ENCODE results near the gene GOLGA6B.
"Not testable (repeated sequence)": the region's sequence is repeated elsewhere in the genome, so short reads cannot be mapped to it uniquely, and the experiment has no call there.

The GOLGA6B gene, protein sequence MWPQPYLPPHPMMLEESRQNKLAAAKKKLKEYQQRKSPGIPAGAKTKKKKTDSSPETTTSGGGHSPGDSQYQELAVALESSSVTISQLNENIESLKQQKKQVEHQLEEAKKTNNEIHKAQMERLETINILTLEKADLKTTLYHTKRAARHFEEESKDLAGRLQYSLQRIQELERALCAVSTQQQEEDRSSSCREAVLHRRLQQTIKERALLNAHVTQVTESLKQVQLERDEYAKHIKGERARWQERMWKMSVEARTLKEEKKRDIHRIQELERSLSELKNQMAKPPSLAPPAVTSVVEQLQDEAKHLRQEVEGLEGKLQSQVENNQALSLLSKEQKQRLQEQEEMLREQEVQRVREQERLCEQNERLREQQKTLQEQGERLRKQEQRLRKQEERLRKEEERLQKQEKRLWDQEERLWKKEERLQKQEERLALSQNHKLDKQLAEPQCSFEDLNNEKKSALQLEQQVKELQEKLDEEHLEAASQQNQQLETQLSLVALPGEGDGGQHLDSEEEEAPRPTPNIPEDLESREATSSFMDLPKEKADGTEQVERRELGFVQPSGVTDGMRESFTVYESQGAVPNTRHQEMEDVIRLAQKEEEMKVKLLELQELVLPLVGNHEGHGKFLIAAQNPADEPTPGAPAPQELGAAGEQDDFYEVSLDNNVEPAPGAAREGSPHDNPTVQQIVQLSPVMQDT

DNA sequence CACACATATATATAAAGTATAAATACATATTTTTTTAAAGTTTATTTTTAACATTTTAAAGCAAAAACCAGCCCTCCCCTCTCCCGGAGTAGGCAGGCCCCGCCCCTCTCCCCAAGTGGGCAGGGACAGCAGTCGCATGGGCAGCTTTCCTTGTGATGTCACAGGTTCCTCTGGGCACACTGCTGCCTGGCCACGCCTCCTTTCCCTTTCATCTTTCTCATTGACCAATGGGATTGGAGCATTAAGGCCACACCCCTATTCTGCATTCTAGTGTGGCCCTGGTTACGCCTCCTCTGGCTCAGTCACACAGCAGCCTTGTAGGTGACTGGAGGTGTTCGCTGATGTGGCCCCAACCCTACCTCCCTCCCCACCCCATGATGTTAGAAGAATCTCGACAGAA, at the start of gene GOLGA6B:
TSS of gene GOLGA6B (plus strand) at position 301 of the 400 bp plus-strand sequence. CDS start at position 342, 41 bp downstream.
- not testable (repeated sequence) for DNase-seq (ENCODE audit: low read depth in 2 of 2)

DNA sequence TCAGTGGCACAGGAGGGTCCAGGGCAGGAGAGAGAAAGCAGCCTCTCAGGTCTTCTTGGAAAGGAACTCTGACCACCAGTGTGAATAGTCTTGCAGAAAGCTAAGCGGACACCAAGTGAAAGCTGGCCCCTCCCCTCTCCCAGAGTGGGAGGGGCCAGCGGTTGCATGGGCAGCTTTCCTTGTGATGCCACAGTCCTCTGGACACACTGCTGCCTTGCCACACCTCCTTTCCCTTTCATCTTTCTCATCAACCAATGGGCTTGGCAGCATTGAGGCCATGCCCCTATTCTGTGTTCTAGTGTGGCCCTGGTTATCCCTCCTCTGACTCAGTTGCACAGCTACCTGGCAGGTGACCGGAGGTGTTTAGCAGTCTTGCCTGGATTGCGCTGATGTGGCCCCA, 49.7 kb upstream of the GOLGA6B start:
- no peak for DNase-seq (ENCODE audit: low read depth in 2 of 2)

DNA sequence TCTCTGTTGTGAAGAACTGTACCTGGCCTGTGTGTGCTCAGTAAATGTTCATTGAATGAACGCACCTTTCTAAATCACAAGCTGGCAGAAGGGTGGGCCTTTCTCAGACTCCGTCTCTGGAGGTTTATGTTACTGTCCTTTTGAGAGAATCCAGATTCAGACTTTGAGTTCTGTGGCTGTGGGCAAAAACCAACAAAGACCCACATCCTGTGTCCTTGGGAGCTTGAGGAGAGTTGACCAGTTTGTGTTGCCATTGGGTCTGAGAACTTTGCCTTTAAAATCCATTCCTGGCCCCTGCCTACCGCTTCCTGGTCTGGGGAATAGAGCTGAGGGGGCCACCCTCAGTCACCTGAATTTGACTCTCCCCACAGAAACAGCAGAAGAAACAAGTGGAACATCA, 46.4 kb upstream of the GOLGA6B start:
- DNase-seq (ENCODE audit: low read depth in 2 of 2), result not testable (repeated sequence)

DNA sequence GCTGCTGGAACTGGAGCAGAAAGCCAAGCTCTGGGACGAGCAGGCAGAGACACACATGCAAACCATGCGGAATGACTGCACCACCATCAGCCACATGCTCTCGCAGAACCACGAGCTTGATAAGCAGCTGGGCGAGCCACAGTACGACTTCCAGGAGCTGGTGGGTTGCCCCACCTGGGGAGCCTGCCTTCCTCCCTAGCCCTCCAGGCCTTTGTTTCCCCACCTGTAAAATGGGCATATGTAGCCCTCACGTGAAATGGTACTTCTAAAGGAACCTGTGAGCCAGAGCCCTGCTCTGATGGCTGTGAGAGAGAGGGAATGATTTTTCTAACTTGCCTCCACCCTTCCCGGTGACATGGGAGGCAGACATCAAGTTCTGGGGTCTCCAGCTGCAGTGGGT, 44.6 kb upstream of the GOLGA6B start:
- no peak for DNase-seq (ENCODE audit: low read depth in 2 of 2)

DNA sequence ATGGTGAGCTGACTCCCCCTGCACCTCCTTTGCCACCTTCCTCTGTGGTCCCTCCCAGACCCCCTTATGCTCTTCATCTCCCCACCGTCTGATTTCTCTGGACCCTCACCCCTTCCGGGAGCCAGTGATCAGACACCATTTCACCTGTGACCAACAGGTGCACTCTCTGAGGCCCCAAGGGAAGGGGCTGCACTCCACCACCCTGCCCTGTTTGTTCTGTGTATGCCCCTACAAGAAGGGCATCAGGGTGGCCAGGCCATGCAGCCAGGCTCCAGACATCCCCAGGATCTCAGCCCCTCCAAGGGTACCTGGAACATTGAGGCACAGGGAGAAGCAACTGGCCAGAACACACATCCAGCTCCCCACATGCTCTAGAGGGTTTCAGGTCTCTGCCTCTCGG, 42.2 kb upstream of the GOLGA6B start:
- DNase-seq (ENCODE audit: low read depth in 2 of 2), result not testable (repeated sequence)

DNA sequence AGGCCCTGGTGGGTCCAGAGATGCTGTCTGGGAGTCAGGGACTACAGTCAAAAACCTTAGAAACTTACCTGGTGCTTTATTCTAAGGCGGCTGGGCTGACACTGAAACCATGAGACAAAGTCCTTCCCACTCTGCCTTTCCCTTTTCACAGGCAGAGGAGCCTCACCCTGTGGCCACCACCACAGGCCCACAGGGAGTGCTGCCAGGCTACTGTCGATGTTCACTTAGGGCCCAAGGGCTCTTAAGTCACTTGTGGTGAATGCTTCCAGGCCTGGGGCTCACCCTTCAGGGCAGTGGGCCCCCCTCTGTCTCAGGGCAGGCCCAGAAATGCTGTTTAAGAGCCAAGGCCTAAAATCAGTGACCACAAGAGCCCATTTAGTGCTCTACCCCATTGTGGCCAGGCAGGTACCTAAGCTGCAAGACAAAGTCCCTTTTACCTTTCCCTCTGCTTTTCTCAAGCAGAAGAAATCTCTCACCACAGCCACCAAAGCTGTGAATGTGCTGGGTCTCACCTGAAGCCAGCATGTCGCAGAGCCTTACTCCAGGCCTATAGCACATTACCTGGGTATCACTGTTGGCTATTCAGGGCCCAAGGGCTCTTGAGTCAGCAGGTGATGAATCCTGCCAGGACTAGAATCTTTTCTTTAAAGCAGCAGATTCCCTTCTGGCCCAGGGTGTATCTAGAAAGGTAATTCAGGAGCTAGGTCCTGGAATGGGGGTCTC, 39.5 kb upstream of the GOLGA6B start:
- no peak for DNase-seq (ENCODE audit: low read depth in 2 of 2)

DNA sequence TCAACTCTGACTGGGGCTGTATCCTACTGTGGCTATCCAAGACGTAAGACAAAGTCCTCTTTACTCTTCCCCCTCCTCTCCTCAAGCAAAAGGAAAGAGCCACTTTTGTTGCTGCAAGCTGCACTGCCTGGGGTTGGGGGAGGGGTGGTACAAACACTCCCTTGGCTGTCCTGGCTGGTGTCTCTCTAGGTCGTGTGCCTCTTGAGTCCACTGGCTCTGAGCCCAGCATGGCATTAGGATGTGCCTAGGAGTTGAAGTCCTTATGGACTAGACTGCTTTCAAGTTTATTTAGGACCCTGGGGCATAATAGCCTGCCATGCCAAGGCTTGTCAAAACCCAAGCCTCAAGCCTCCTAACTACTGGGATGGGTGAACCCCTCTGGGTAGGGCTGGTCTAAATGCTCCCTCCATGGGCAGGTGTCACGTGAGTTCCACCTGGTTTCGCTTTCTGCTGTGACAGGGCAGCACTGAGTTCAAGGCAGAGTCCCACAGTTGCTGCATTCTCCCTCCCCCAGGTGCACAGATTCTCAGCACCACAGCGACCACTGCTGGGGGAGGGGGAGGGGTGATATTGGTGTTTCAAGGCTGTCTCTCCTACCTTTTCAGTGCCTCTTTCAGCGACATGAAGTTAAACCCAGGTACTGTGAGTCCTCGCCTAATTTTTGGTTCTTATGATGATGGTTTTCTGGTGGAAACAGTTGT, 38.8 kb upstream of the GOLGA6B start:
- DNase-seq (ENCODE audit: low read depth in 2 of 2), result not testable (repeated sequence)

DNA sequence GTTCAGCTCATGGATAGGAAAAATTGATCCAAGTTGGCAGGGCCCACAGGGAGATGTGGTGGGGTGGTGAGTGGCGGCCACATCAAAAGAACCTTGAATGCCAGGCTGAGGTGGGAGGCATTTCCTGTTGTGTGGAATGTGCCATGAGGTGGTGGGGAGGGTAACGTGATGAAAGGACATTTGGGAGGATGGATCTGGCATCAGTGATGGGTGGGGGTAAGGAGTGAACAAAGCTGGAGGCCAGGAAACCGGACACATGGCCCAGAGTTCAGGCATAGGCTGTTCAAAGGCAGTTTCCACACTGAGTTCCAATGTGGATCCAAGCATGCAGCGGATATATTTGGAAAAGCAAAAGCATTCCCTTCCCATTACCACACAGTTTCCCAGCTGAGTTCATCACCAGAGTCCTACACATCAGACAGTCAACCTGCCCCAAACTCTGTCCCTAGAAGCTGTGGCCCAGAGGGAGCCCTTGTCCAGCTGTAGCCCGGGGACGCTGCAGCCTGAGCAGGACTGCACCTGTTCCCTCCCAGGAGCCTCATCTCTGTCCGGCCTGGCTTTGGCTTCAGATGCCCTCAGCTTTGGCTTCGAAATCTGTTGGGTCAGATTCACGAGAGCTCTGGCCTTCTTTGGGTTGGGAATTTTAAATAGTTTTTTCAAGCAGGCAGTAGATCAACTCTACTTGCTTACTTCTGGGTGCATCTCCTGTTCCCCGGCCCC, 37.8 kb upstream of the GOLGA6B start:
- DNase-seq (ENCODE audit: low read depth in 2 of 2), result no peak

DNA sequence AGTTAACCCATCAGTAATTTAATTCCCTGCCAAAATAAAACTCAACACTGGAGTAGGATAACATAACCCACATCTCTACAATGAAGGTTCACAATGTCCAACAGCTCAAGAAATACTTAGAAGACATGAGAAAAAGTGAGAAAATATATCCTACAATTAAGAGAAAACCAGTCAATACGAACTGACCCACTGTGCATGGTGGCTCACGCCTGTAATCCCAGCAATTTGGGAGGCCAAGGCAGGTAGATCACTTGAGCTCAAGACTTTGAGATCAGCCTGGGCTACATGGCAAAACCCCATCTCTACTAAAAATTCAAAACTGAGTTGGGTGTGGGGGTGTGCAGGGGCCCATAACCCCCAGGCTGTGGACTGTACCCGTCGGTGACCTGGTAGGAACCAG, 30.6 kb upstream of the GOLGA6B start:
- not testable (repeated sequence) for DNase-seq (ENCODE audit: low read depth in 2 of 2)

DNA sequence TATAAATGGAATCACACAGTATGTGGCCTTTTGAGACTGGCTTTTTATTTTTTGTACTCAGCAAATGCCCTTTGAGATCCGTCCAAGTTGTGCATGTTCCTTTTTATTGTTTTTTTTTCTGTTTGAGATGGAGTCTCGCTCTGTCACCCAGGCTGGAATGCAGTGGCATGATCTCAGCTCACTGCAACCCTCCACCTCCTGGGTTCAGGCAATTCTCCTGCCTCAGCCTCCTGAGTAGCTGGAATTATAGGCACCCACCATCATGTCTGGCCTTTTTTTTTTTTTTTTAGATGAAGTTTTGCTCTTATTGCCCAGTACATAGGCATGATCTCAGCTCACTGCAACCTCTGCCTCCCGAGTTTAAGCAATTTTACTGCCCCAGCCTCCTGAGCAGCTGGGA, 28.3 kb upstream of the GOLGA6B start:
- DNase-seq (ENCODE audit: low read depth in 2 of 2), result not testable (repeated sequence)

DNA sequence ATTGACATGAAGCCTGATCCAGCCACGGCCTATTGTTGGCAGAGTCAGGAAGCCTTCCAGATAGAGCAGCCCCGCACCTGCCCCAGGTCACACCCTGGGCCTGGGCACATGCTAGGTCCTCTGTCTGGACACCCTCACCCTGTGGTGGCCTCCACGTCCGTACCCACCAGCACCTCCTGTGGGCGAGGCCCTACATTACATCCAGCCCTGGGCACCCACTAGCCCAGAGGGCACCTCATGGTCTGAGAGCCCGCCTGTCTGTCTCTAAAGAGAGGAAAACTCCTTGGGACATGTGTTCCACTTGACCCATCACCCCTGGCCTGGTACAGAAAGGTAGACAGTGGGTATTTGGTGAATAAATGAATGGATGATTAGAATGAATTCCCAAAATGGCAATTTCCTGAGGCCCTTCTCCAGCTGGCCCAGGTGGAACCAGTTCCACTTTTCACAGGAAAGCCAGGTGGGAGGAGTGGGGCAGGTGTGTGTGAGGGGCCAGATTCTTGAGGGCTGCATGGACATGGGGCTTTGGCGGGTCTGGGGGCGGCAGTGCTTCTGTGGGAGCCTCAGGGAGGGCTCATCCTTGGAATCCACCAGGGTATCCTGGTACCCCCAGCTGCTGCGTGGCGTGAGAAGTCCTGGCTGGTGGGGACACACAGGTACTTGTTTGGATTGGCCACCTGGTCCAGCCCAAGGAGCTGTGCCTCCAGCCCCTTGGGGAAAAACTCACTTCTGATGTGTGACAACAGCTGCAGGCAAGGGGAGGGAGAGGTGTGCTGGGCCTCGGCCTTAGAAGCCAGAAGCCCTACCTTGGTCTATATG, 26.0 kb upstream of the GOLGA6B start:
- not testable (repeated sequence) for DNase-seq (ENCODE audit: low read depth in 2 of 2)

DNA sequence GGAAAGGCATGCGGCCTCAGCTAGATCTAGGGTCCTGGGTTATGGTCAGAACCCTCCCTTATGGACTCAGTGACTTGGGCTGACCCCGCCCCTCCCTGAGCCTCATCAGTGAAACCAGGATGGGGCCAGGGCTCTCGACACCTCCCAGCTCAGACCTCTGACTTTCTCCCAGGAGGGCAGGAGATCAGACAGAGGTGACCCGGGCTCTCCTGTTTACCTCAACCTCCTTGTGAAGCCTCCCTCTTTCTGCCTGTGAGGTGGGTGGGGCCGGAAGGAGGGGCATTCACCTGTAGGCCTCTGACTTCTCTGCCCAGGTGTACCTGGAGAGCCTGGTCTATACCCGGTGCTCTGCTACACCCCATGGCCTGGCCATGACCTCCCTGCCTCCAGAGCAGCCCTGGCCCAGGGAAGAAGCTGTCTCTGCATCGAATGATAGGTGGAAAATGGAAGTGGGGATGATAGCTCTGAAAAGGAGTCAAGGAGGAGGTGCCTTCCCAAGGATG, 25.4 kb upstream of the GOLGA6B start:
- DNase-seq (ENCODE audit: low read depth in 2 of 2), result not testable (repeated sequence)

DNA sequence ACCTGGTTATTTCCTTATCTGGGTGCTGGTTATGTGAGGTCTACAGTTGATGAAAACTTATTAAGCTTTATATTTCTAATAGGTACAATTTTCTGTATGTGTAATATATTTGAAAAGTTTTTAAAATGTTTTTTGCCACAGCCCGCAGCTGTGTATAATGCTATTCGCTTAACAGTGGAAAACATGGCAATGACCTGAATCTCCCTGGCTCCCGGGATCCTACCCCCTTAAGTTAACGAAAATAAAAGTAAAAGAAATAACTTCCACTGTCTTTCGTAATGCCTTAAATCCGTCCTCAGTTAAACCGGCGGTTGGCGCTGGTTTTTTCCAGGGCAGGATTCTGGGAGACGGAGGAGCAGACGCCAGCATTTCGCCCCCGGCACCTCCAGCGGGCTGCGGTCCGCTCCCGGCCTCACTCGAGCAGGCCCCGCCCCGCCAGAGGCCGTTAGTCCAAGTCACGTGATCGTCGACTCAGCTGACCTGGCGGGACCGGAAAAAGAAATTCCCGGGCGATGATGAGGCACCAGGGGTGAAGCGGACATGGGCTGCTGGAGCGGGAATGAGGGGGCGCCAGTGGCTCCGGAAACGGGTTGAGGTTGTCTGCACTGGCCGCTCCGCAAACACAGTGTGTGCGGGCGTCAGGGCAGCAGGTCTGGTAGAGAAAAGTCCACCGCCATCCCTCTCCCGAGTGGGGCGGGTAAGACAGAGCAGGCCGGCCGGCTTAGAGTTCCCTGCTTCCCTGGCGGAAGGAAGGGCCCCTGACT, 17.8 kb upstream of the GOLGA6B start:
- DNase-seq (ENCODE audit: low read depth in 2 of 2), result peak; percentile 2 to 16

DNA sequence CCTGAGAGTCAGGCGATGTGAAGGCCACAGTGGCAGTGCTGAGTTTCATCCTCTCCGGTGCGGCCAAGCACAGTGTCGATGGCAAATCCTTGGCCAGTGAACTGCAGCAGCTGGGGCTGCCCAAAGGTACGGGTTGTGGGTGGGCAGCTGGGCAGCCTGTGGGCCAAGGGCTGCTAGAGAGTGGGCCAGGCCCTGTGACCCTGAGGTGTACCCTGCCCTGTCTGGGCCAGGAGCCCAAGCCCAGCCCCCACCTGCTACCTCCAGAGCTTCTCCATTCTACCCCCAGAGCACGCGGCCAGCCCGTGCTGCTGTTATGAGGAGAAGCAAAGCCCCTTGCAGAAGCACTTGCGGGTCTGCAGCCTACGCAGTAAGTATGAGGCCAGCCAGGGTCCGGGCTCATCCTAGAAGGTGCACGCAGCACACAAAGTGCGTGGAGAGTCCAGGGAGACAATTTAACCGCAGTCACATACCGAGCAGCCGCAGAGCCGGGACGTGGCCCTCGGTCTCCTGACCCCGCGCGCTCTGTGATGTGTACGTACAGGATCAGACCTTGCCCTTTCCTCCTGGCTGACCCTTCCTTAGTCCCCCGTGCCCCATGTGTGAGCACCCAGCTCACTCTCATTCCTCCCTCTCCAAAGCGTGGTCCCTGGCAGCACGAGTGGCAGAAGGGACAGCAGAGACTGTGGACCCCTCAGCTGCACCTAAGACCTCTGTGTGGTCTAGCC, 14.6 kb upstream of the GOLGA6B start:
- DNase-seq (ENCODE audit: low read depth in 2 of 2), result not testable (repeated sequence)

DNA sequence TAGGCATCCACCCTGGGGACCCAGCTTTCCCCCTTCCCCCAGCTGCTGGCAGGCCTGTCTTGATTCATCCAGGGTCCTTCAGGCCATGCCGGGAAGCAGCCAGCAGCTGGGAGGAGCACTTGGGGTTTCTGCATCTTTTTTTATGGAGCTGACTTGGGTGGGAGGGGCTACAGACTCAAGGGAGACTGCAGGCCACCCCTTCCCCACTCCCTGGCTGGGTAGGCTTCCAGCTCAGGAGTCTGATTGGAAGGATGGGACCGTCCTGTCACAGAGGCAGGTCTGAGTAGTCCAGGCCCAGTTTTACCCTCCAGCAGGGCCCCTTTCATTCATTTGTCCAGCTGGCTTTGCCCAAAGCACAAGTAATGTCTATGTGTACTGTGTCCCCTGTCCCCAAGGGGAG, 12.2 kb upstream of the GOLGA6B start:
- DNase-seq (ENCODE audit: low read depth in 2 of 2), result not testable (repeated sequence)

DNA sequence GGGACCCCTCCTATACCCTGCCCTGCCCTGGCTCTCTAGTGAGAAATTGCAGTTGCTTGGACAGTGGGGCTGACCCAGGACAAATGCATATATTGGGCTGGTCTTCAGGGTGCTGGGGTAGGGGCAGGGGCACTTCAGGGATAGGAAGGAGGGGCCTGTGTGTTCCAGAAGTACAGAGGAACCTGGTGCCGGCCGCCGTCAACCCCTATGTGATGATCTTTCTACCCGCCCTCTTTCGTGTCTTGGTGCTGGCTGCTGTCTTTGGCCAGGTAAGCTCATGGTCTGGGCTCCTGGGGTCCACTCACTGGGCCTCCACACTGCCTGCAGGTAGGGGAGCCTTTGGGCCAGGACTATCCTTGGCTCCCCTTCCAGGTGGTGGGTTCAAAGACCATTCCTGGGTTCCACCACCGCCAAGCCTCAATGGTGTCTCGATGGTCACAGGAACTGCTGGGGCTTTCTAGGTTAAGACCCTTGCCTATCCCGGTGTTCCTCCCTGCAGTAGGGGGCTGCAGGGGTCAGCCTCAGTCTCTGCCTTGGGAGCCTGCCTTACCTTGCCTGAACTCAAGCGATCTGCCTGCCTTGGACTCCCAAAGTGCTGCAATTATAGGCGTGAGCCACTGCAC, 5.8 kb upstream of the GOLGA6B start:
- DNase-seq (ENCODE audit: low read depth in 2 of 2), result not testable (repeated sequence)

DNA sequence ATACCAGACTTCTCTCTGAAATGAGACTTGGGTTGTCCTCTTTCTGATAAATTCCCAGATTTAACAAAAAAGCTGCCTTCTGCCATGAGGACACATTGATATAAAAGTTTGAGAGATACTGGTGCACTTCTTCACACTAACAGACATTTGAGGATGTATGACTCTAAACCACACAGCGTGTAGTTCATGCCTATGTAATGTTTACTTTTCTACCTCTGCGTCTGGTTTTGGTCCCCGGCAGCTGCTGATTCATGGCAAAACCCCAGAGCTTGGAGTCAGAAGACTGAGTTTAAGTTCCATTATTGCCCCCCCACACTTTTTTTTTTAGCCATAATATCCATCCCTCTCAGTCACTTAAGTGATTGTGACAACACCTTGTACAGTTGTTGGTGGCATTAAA, 1.5 kb downstream of the GOLGA6B start:
- DNase-seq (ENCODE audit: low read depth in 2 of 2), result not testable (repeated sequence)

DNA sequence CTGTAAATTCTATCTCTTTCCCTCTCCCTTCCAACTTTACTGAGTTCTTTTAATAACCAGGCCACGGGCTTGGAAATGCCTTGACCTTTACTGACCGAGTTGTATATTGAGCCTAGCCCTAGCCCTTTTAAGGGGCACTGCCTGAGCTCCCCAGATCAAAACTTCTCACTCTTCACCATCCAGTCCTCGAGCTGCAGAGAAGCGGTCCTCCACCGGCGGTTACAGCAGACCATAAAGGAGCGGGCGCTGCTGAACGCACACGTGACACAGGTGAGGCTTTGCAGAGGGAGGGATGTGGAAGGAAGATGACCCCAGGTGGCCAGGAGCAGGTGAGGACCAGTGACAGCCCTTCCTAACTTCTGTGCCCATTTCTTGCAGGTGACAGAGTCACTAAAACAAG, 6.6 kb downstream of the GOLGA6B start:
- not testable (repeated sequence) for DNase-seq (ENCODE audit: low read depth in 2 of 2)
